Measurements from ENCODE around the gene PDE1C. TPM values are rescaled to one million over a fixed set of nuclear protein-coding genes. Genes with fewer than 3 reads are reported as not detected.

Gene PDE1C
- total and polyA plus RNA-seq, 2 of the 4 experiments (the other 2 are of a cell fraction), result 14.2 to 61.5 TPM

- no peak overlapping the region for H3K9ac ChIP-seq (ENCODE audit: low read depth, low read length)
- H3K4me1 ChIP-seq (ENCODE audit: control insufficient read depth, insufficient read depth, low read length), result no peaks in the 10 kb centered on the region
- no TSS peak for BruUV-seq (replicated peaks)
Measured at GRCh38 chr7:31906479-31907171, 163.6 kb downstream of the PDE1C start.

More at GRCh38 chr7:31906479-31907171, 163.6 kb downstream of the PDE1C start:
- DNase-seq (no peak), ATAC-seq (ENCODE audit: low read depth) (no peak)
- H3K9me3 ChIP-seq (ENCODE audit: control insufficient read depth, insufficient read depth, low read length), result no peaks in the 10 kb centered on the region
- no peak overlapping the region for H4K5ac ChIP-seq (ENCODE audit: low read depth, low read length)
- H4K8ac ChIP-seq (ENCODE audit: low read depth in 2 of 2, low read length in 2 of 2), result no peak overlapping the region
- H3K4ac ChIP-seq (ENCODE audit: low read depth, low read length), result no peak overlapping the region
- H4K91ac ChIP-seq (ENCODE audit: insufficient read depth, low read depth, low read length), result no peak overlapping the region
- no peaks in the 10 kb centered on the region for H3K27me3 ChIP-seq (ENCODE audit: control insufficient read depth, insufficient read depth, low read length)
- no peak overlapping the region for H2BK120ac ChIP-seq (ENCODE audit: low read depth, low read length)
- H2BK15ac ChIP-seq (ENCODE audit: low read depth, low read length), result no peak overlapping the region
- H2AK9ac ChIP-seq (replicated peaks; ENCODE audit: low read depth, low read length, poor library complexity), result no peak overlapping the region
- intact Hi-C loops (cut with micrococcal nuclease) (no loop called here), dilution Hi-C loops (cut with HindIII; ENCODE audit: low sequenced_read_pairs, unreplicated experiment) (no loop called here), in situ Hi-C loops (cut with MboI; ENCODE audit: low sequenced_read_pairs) (no loop called here)
- H3K4me2 ChIP-seq (ENCODE audit: low read depth, low read length), result no peak overlapping the region
- no peaks in the 10 kb centered on the region for H3K9me1 ChIP-seq (ENCODE audit: insufficient read depth, low read length)
- H3K18ac ChIP-seq (ENCODE audit: low read depth, low read length), result no peak overlapping the region
- H3K23ac ChIP-seq (ENCODE audit: low read depth, low read length), result no peak overlapping the region
- H2BK20ac ChIP-seq (ENCODE audit: low read depth, low read length), result no peak overlapping the region
- no peaks in the 10 kb centered on the region for H3K36me3 ChIP-seq (ENCODE audit: control insufficient read depth, insufficient read depth, low read length)
- H2AK5ac ChIP-seq (ENCODE audit: low read depth, low read length), result no peak overlapping the region
- H3K79me1 ChIP-seq (ENCODE audit: low read depth in 1 of 2, low read length in 2 of 2), result peaks cover 1 to 6% of the 10 kb centered on the region in 2 experiments; a peak in 1 of 4 replicates
- ChIA-PET CTCF (no interaction called here), POLR2A (ENCODE audit: unreplicated experiment) (no interaction called here)
- TF ChIP-seq RAD21 (IDR thresholded peaks at IDR 0.05; ENCODE audit: low read length) (no peak), RFX5 (IDR thresholded peaks at IDR 0.05; ENCODE audit: low read depth, low read length) (no peak), NFE2L2 (IDR thresholded peaks at IDR 0.05; ENCODE audit: low read depth, low read length) (no peak), MXI1 (IDR thresholded peaks at IDR 0.05; ENCODE audit: borderline replicate concordance, low read depth, low read length) (no peak), FOS (IDR thresholded peaks at IDR 0.05; ENCODE audit: low read depth, low read length) (no peak), MAZ (IDR thresholded peaks at IDR 0.05; ENCODE audit: borderline replicate concordance, low read depth, low read length) (no peak), CTCF (conservative IDR thresholded peaks at IDR 0.05; ENCODE audit: low read depth, low read length) (no peak), MAFK (IDR thresholded peaks at IDR 0.05; ENCODE audit: low read depth, low read length) (no peak), USF2 (IDR thresholded peaks at IDR 0.05; ENCODE audit: low read depth, low read length) (no peak)
- H2AFZ ChIP-seq (replicated peaks; ENCODE audit: low read length, poor library complexity), result no peak overlapping the region
- no peak overlapping the region for H3K4me3 ChIP-seq (ENCODE audit: insufficient read depth, low read depth, low read length)
- no peak overlapping the region for H3K56ac ChIP-seq (ENCODE audit: extremely low read depth, insufficient read depth, low read length)
- no peak overlapping the region for H2BK5ac ChIP-seq (ENCODE audit: low read depth, low read length, poor library complexity, severe bottlenecking)
- H4K20me1 ChIP-seq (ENCODE audit: insufficient read depth, low read length), result no peaks in the 10 kb centered on the region
- no peak overlapping the region for H3K14ac ChIP-seq (replicated peaks; ENCODE audit: low read depth, low read length)
- H3K27ac ChIP-seq (ENCODE audit: insufficient read depth, low read length), result no peak overlapping the region
- WGBS, 2 experiments (ENCODE audit: extremely low coverage in 2 of 2, insufficient read length in 1 of 2), result no CpG with 5 or more reads among the region's 5 CpGs

Data from IMR-90 (cell line).